Measurements from ENCODE around the gene GPLD1.

The GPLD1 gene

GRCh38 chr6:24536466-24536865 is 47.1 kb upstream of the GPLD1 start:
- Histone ChIP-seq H3K27me3 (ENCODE audit: low read length) (no peaks in the 10 kb centered on the region), H3K36me3 (ENCODE audit: low read length) (peaks cover 20% of the 10 kb centered on the region; the same call in 1 of the 2 replicates), H4K20me1 (ENCODE audit: low read depth, low read length) (no peaks in the 10 kb centered on the region), H3K9me2 (replicated peaks; ENCODE audit: insufficient read depth, low read length) (no peaks in the 10 kb centered on the region), H3K79me2 (ENCODE audit: insufficient read depth, low read length) (no peaks in the 10 kb centered on the region), H3K9me3 (ENCODE audit: insufficient read depth, low read length) (no peaks in the 10 kb centered on the region), H3K4me2 (ENCODE audit: low read depth, low read length, poor library complexity, severe bottlenecking) (no peak overlapping the region), H3K4me3 (ENCODE audit: insufficient read depth, low read length, poor library complexity, severe bottlenecking) (no peak overlapping the region), H2AFZ (ENCODE audit: low read depth, low read length, severe bottlenecking) (no peak overlapping the region), H3F3A (ENCODE audit: insufficient read depth) (no peaks in the 10 kb centered on the region), H3K9ac (ENCODE audit: low read length) (no peak overlapping the region), H3K27ac (ENCODE audit: low read depth, low read length) (no peak overlapping the region)
- TF ChIP-seq EZH2phosphoT487 (conservative IDR thresholded peaks at IDR 0.05; ENCODE audit: low read length) (no peak), CTCF (IDR thresholded peaks at IDR 0.05; ENCODE audit: insufficient read depth, low read length, poor library complexity, severe bottlenecking) (no peak)

GRCh38 chr6:24535210-24535609 is 45.8 kb upstream of the GPLD1 start:
- Histone ChIP-seq H4K20me1 (ENCODE audit: low read depth, low read length) (no peaks in the 10 kb centered on the region), H2AFZ (ENCODE audit: low read depth, low read length, severe bottlenecking) (no peak overlapping the region), H3K27me3 (ENCODE audit: low read length) (no peaks in the 10 kb centered on the region), H3F3A (ENCODE audit: insufficient read depth) (no peaks in the 10 kb centered on the region), H3K9me2 (replicated peaks; ENCODE audit: insufficient read depth, low read length) (no peaks in the 10 kb centered on the region), H3K9me3 (ENCODE audit: insufficient read depth, low read length) (no peaks in the 10 kb centered on the region), H3K79me2 (ENCODE audit: insufficient read depth, low read length) (no peaks in the 10 kb centered on the region), H3K36me3 (ENCODE audit: low read length) (peaks cover 27% of the 10 kb centered on the region; the same call in 1 of the 2 replicates), H3K27ac (ENCODE audit: low read depth, low read length) (no peak overlapping the region), H3K4me3 (ENCODE audit: insufficient read depth, low read length, poor library complexity, severe bottlenecking) (no peak overlapping the region), H3K9ac (ENCODE audit: low read length) (no peak overlapping the region), H3K4me2 (ENCODE audit: low read depth, low read length, poor library complexity, severe bottlenecking) (no peak overlapping the region)
- TF ChIP-seq EZH2phosphoT487 (conservative IDR thresholded peaks at IDR 0.05; ENCODE audit: low read length) (no peak), CTCF (IDR thresholded peaks at IDR 0.05; ENCODE audit: insufficient read depth, low read length, poor library complexity, severe bottlenecking) (no peak)

- Histone ChIP-seq H3K4me2 (ENCODE audit: low read depth, low read length, poor library complexity, severe bottlenecking) (no peak overlapping the region), H3K27me3 (ENCODE audit: low read length) (no peaks in the 10 kb centered on the region), H4K20me1 (ENCODE audit: low read depth, low read length) (no peaks in the 10 kb centered on the region), H3K36me3 (ENCODE audit: low read length) (peaks cover 31% of the 10 kb centered on the region; the same call in 1 of the 2 replicates), H3K9me2 (replicated peaks; ENCODE audit: insufficient read depth, low read length) (no peaks in the 10 kb centered on the region), H3K27ac (ENCODE audit: low read depth, low read length) (no peak overlapping the region), H3K79me2 (ENCODE audit: insufficient read depth, low read length) (no peaks in the 10 kb centered on the region), H3K9me3 (ENCODE audit: insufficient read depth, low read length) (no peaks in the 10 kb centered on the region), H2AFZ (ENCODE audit: low read depth, low read length, severe bottlenecking) (no peak overlapping the region), H3K4me3 (ENCODE audit: insufficient read depth, low read length, poor library complexity, severe bottlenecking) (no peak overlapping the region), H3K9ac (ENCODE audit: low read length) (no peak overlapping the region), H3F3A (ENCODE audit: insufficient read depth) (no peaks in the 10 kb centered on the region)
- no peak for TF ChIP-seq CTCF (IDR thresholded peaks at IDR 0.05; ENCODE audit: insufficient read depth, low read length, poor library complexity, severe bottlenecking)
Observed at GRCh38 chr6:24534329-24534728, 45.0 kb upstream of the GPLD1 start.

All from SU-DHL-6 (cell line).